IPS-15b (cell line): ENCODE results near the gene POU4F1.

Experiments used
- H3K27me3 ChIP-seq: one replicate; pipeline ENCODE4 v1.6.1; 2013; ENCODE audit warnings: low read length; ENCODE audit not compliant: control insufficient read depth, insufficient read depth
- H3K36me3 ChIP-seq: one replicate; pipeline ENCODE4 v1.6.1; 2013; ENCODE audit warnings: low read length; ENCODE audit not compliant: control insufficient read depth, insufficient read depth
- H3K4me1 ChIP-seq: one replicate; pipeline ENCODE4 v1.6.1; 2013; ENCODE audit warnings: mild to moderate bottlenecking, low read length; ENCODE audit not compliant: control insufficient read depth, insufficient read depth
- H3K4me3 ChIP-seq: one replicate; pipeline ENCODE4 v1.5.1; 2013; ENCODE audit warnings: low read depth, low read length
- H3K9ac ChIP-seq: one replicate; pipeline ENCODE4 v1.6.1; 2013; ENCODE audit warnings: low read depth, mild to moderate bottlenecking, low read length
- H3K9me3 ChIP-seq: one replicate; pipeline ENCODE4 v1.6.1; 2013; ENCODE audit warnings: mild to moderate bottlenecking, low read length; ENCODE audit not compliant: control insufficient read depth, insufficient read depth

Gene POU4F1

GRCh38 chr13:78620936-78621470 lies 17.7 kb upstream of the POU4F1 start:
- no peak overlapping the region for H3K9ac ChIP-seq
- peaks cover under 1% of the 10 kb centered on the region for H3K36me3 ChIP-seq
- no peaks in the 10 kb centered on the region for H3K9me3 ChIP-seq

GRCh38 chr13:78618411-78618810 lies 15.1 kb upstream of the POU4F1 start:
- H3K4me3 ChIP-seq = no peak overlapping the region
- no peaks in the 10 kb centered on the region for H3K4me1 ChIP-seq
- no peaks in the 10 kb centered on the region for H3K27me3 ChIP-seq
- H3K9me3 ChIP-seq = no peaks in the 10 kb centered on the region
- H3K9ac ChIP-seq = no peak overlapping the region
- peaks cover 3% of the 10 kb centered on the region for H3K36me3 ChIP-seq

More at GRCh38 chr13:78620936-78621470, 17.7 kb upstream of the POU4F1 start:
- no peak overlapping the region for H3K4me3 ChIP-seq
- no peaks in the 10 kb centered on the region for H3K4me1 ChIP-seq
- H3K27me3 ChIP-seq = no peaks in the 10 kb centered on the region

GRCh38 chr13:78611040-78611439 lies 7.7 kb upstream of the POU4F1 start:
- H3K4me3 ChIP-seq = no peak overlapping the region
- H3K9me3 ChIP-seq = no peaks in the 10 kb centered on the region
- H3K4me1 ChIP-seq = peaks cover 19% of the 10 kb centered on the region
- H3K27me3 ChIP-seq = peaks cover 65% of the 10 kb centered on the region
- peaks cover 3% of the 10 kb centered on the region for H3K36me3 ChIP-seq
- H3K9ac ChIP-seq = no peak overlapping the region

GRCh38 chr13:78610381-78610883 lies 7.1 kb upstream of the POU4F1 start:
- no peak overlapping the region for H3K4me3 ChIP-seq
- peaks cover 71% of the 10 kb centered on the region for H3K27me3 ChIP-seq
- H3K9ac ChIP-seq = no peak overlapping the region

GRCh38 chr13:78609464-78610205 lies 6.3 kb upstream of the POU4F1 start:
- H3K36me3 ChIP-seq = no peaks in the 10 kb centered on the region
- H3K4me1 ChIP-seq = peaks cover 22% of the 10 kb centered on the region
- H3K27me3 ChIP-seq = peaks cover 79% of the 10 kb centered on the region
- H3K9ac ChIP-seq = no peak overlapping the region
- peak overlapping the region; percentile 60 for H3K4me3 ChIP-seq
- no peaks in the 10 kb centered on the region for H3K9me3 ChIP-seq

More at GRCh38 chr13:78610381-78610883, 7.1 kb upstream of the POU4F1 start:
- Histone ChIP-seq H3K4me1 (peaks cover 19% of the 10 kb centered on the region), H3K9me3 (no peaks in the 10 kb centered on the region), H3K36me3 (no peaks in the 10 kb centered on the region)

- Histone ChIP-seq H3K4me3 (peak overlapping the region; percentile 60), H3K4me1 (peaks cover 22% of the 10 kb centered on the region), H3K27me3 (peaks cover 87% of the 10 kb centered on the region), H3K36me3 (no peaks in the 10 kb centered on the region), H3K9ac (no peak overlapping the region), H3K9me3 (no peaks in the 10 kb centered on the region)
These were observed 5.5 kb upstream of the POU4F1 start for GRCh38 chr13:78608688-78609463.

GRCh38 chr13:78608252-78608687 lies 4.9 kb upstream of the POU4F1 start:
- H3K36me3 ChIP-seq = no peaks in the 10 kb centered on the region
- H3K4me3 ChIP-seq = peak overlapping the region; percentile 60
- no peaks in the 10 kb centered on the region for H3K9me3 ChIP-seq
- no peak overlapping the region for H3K9ac ChIP-seq
- peaks cover 93% of the 10 kb centered on the region for H3K27me3 ChIP-seq
- H3K4me1 ChIP-seq = peaks cover 22% of the 10 kb centered on the region

- peaks cover 22% of the 10 kb centered on the region for H3K4me1 ChIP-seq
- no peak overlapping the region for H3K9ac ChIP-seq
- H3K9me3 ChIP-seq = no peaks in the 10 kb centered on the region
- peak overlapping the region; percentile 60 for H3K4me3 ChIP-seq
- H3K36me3 ChIP-seq = no peaks in the 10 kb centered on the region
- peaks cover 98% of the 10 kb centered on the region for H3K27me3 ChIP-seq
These were observed 4.3 kb upstream of the POU4F1 start for GRCh38 chr13:78607409-78608251.

- Histone ChIP-seq H3K9ac (no peak overlapping the region), H3K4me3 (peak overlapping the region; percentile 60), H3K27me3 (peaks cover 96% of the 10 kb centered on the region), H3K36me3 (no peaks in the 10 kb centered on the region), H3K4me1 (peaks cover 25% of the 10 kb centered on the region), H3K9me3 (no peaks in the 10 kb centered on the region)
These were observed 3.4 kb upstream of the POU4F1 start for GRCh38 chr13:78606471-78607408.

- Histone ChIP-seq H3K27me3 (peaks cover 96% of the 10 kb centered on the region), H3K4me1 (peaks cover 22% of the 10 kb centered on the region), H3K36me3 (no peaks in the 10 kb centered on the region), H3K4me3 (peak overlapping the region; percentile 30), H3K9ac (no peak overlapping the region), H3K9me3 (no peaks in the 10 kb centered on the region)
These were observed 1.6 kb upstream of the POU4F1 start for GRCh38 chr13:78604782-78605611.
